CD4-positive, alpha-beta T cell treated with Interleukin-15 for 4 hours (primary cell): ENCODE data around the gene ILKAP.
A peak's percentile ranks its signal among the peaks of the same experiment; 100 is the strongest.

Source experiments
- DNase-seq: peaks from one replicate; pipeline ENCODE4 v3.0.0-alpha.2; 2020; ENCODE audit warnings: low spot score

ILKAP gene, protein sequence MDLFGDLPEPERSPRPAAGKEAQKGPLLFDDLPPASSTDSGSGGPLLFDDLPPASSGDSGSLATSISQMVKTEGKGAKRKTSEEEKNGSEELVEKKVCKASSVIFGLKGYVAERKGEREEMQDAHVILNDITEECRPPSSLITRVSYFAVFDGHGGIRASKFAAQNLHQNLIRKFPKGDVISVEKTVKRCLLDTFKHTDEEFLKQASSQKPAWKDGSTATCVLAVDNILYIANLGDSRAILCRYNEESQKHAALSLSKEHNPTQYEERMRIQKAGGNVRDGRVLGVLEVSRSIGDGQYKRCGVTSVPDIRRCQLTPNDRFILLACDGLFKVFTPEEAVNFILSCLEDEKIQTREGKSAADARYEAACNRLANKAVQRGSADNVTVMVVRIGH

GRCh38 chr2:238203094-238203972, at the start of gene ILKAP:
TSS of gene ILKAP (minus strand) at chr2:238203695. CDS start at chr2:238203553, 142 bp downstream.
- peak; percentile 89 for DNase-seq

- no peak for DNase-seq
Measured at GRCh38 chr2:238252766-238253630, 49.5 kb upstream of the ILKAP start.

DNA sequence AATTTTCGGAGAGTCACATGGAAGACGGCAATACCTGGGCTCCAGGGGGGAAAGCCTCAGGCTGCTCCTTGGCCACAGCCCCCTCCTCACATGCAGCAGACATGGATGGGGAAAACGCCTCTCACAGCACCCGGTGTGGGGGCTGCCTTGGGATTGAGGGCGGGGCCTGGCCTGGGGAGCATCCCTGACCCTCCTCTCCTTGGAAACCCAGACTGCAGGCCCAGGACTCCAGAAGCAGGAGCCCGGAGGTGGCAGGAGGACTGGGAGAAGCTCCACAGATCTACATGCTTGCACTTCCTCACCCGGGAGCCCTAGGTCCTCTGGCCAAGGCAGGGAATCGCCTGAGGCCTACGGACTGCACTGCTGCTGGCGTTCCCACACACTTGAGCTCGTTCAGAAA, 48.5 kb upstream of the ILKAP start:
- no peak for DNase-seq

DNA sequence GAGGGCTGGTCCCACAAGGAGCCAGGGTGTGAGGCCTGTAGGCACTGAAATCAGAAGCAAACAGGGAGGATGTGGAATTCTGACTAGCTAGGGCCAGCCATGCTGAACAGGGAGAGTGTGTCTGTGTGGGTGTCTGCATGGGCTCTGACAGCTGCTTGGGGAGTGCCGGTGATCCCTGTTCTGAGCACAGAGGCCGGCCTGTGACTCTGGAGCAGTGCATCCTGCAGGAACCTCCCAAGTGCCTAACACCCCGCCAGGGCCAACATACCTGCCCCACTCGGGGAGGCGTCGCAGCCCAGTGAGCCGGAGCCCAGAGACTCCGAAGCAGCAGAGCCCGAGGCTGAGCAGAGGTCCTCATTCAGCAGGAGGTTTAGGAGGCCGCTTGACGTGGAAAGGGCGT, 47.8 kb upstream of the ILKAP start:
- no peak for DNase-seq

- no peak for DNase-seq
Measured at GRCh38 chr2:238250896-238251295, 47.4 kb upstream of the ILKAP start.

- DNase-seq: no peak
Measured at GRCh38 chr2:238247841-238248453, 44.5 kb upstream of the ILKAP start.

GRCh38 chr2:238247002-238247822, 43.7 kb upstream of the ILKAP start:
- DNase-seq: no peak

DNA sequence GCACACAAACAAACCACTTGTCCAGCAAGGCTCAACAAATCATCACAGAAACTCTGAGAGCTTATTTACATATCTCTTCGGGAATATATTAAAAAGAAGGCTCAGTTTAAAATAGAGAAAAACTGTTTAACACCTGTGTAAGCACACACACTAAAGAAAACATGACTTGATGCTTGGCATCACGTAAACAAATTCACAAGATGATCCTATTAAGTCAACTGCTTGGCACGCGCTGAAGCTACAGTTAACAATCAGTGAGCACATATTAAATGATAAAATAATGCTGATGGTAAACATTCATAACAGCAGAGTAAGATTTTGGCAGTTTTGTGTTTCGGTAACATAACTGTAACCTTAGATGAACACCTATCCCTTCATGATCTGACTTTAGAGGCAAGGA, 40.7 kb upstream of the ILKAP start:
- no peak for DNase-seq

DNA sequence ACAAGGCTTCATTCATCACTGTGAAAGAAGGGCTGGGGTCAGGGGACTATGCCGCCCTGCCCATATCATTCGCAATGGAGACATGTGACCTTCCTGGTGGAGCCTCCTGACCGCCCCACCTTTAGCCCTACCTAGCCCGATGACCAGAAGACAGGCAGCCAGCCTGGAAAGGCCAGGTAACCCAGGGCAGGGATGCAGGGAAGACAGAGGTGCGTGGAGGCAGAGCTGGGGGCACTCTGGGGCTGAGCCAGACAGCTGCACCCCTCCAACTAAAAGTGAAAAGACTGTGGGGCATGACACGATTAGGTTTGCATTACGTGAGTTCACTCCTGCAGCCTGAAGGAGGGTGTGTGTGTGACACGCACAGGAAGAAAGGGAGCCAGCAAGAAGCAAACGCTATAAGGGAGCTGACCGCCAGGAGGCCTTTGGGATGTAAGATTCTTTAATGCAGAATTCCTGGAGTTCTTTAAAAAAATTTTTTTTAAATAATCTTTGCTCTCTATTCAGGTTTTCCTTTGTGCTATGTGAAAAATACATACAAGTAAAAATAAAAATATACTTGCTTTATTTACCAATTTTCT, 40.1 kb upstream of the ILKAP start:
- no peak for DNase-seq

DNA sequence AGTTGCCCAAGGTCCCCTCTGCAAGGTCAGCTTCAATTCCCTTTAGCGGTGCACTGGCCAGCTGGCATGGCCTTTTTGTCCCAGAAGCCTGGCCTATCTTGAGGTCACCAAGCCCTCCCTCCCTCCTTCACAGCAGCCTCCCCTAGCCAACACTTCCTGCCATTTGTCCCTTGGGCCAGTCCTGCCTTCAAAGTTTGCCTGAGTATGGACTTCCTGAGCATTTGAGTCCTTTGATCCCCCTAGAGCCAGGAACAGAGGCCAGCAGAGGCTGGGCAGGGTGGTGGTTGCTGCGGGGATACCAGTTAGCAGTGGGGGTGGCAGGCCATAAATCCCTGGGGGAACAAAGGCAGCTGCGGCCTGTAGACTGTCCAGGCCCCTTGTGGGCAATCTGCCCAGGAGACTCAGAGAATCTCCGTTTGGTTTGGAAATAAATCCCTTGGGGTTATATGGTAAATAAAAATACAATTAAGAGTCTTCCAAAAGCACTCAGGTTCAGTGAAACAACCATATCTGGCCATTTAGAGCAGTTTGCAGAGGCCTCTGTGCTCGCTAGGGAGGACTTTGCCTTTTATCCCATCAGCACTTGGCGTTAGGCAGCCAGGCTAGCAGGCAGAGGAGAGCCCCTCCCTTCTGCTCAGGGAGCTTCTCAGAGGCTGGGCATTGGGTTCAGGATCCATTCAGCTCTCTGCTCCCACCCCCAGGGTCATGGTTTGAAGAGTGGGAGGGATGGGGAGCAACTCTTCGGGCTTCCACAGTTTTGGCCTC, 39.4 kb upstream of the ILKAP start:
- no peak for DNase-seq

DNA sequence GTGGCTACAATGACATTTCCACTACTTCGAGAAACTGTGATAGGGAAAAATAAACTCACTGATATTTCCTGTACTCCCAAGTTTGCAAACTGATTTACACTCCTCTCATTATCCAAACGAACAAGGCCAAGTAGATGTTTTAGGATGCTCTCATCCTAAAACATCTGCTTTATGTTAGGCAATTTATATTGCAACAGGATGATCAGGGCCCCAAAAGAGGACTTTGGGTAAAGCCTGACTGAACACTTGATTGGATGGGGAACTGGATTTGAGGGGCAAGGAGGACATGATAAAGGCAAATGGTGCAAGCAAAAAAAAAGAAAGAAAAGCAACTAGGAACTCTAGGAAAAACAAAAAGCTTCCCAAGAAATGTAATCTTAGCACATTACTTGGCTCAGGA, 38.5 kb upstream of the ILKAP start:
- no peak for DNase-seq

DNA sequence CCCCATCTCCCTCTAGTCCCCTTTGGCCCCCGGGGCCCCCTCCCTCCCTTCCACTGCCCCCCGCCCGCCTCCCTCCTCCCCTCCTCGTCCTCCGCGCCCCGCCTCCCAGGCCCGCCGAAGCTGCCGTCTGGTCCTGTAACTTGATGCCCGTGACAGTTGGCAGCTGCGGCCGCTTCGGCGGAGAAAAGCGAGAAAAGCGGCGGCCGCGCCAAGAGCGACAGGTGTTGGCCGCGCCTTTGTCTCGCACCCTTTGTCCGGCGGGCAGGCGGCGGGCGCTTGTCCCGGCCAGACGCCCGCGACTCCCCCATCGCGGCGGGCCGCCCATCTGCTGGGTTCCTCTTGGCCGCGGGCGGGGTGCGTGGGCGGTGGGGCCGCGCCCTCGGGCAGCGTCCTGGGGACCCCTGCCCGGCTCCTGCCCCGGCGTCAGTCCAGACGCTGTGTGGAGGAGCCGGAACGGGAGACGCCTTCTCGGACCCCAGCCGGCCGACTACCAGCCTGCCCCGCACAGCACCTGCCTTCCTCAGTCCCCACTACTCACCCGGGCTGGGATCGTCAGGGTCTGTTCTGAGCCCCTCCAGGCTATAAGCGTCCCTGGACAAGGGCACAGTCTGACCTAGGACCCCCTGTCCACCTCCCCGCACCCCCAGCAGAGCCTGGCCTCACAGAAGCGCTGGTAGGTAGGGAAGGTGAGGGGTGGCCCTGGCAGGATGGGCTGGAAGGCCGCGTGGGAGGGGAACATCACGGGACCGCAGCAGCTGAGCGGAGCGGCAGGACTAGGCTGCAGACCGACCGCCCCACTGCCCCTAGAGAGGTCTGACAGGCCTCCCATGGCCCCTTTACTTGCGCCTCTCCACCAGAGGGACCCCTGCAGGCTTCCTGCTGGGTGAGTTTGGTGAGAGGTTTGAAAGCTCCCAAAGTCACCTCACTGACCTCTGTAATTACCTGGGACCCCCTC, 37.5 kb upstream of the ILKAP start:
- no peak for DNase-seq

GRCh38 chr2:238239863-238240756, 36.6 kb upstream of the ILKAP start, which contains the start of gene HES6:
TSS of gene HES6 (minus strand) at chr2:238240038. CDS start at chr2:238239905, 133 bp downstream.
- DNase-seq: peak; percentile 71

GRCh38 chr2:238239543-238239862, 36.0 kb upstream of the ILKAP start:
- no peak for DNase-seq

- DNase-seq: peak; percentile 30
Measured at GRCh38 chr2:238238766-238239542, 35.5 kb upstream of the ILKAP start.

DNA sequence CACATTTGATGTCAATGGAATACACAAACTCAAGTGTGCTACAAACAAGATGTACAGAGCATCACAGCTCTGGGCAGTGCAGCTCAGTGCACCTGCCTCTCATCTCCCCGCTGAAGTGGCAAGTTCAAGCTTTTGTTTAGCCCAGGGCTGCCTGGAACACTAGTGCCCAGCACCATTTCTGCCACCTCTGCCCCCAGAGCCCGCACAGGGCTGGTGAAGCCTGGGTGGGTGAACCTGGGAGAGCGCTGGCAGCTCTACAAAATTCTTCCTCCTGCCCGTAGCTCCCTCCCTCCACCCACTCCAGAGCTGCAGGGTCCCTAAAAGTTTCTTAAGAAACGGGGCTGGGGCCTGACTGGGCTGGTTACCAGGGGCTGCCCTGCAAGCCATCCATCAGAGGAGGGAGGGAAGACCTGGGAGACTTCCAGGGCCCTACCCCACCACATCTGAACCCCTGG, 34.8 kb upstream of the ILKAP start:
- DNase-seq: no peak
